K562 (cell line): Measurements from ENCODE around the gene ACADL. TPM values are rescaled to one million over a fixed set of nuclear protein-coding genes. Genes with fewer than 3 reads are reported as not detected.
"Not testable (repeated sequence)": the region's sequence is repeated elsewhere in the genome, so short reads cannot be mapped to it uniquely, and the experiment has no call there.

Experiments used
- ATAC-seq: fragments of 200-7000 bp; cut with Tn5 transposase; 3 replicates; pipeline ENCODE4 v1.9.1; 2020; ENCODE audit warnings: moderate library complexity
- BruUV-seq: library from RNA; stranded (reverse); fragments of 400-500 nt; replicated peaks from 2 replicates; lab custom pipeline; 2021; lab: Mats Ljungman, UMichigan
- CTCF ChIA-PET: fragments of 300-600 bp; formaldehyde crosslinking; extraction: SDS; loops from one replicate; lab custom pipeline; 2021; ENCODE audit warnings: low intra/inter-chr PET ratio; lab: Yijun Ruan, JAX
- POLR2A ChIA-PET: fragments of 300-600, 350-650 bp; sonication (Branson Sonifier 250); formaldehyde crosslinking; extraction: SDS; loops from one replicate; lab custom pipeline; 2021; ENCODE audit warnings: antibody characterized with exemption, inconsistent platforms; lab: Yijun Ruan, JAX
- DNase-seq, 4 experiments: peaks; one replicate each; pipeline versions ENCODE4 v3.0.0 to v3.0.0-alpha.2; 2011 to 2018; ENCODE audit warnings: low spot score in 3 of 4, mixed read lengths in 3 of 4; ENCODE audit errors: extremely low read depth in 1 of 4
- FAIRE-seq: peaks from 2 replicates; lab custom pipeline; 2011; peaks lifted over from hg19 to GRCh38; lab: Jason Lieb, UNC
- H2AFZ ChIP-seq: 2 replicates; pipeline ENCODE4 v1.6.0; 2011; ENCODE audit warnings: low read depth, low read length, control low read depth, inconsistent platforms
- H3K27ac ChIP-seq: fragments of 200-600 bp; 3 replicates; pipeline ENCODE4 v1.8.0; 2011; ENCODE audit warnings: low read depth, mild to moderate bottlenecking, control low read depth, inconsistent platforms, low read length, moderate library complexity, mixed read lengths; ENCODE audit errors: extremely low read depth
- H3K27me3 ChIP-seq, 2 experiments: fragments of 300-600 bp in 1 of 2; 2 replicates in 1 of 2; 3 replicates in 1 of 2; pipeline versions ENCODE4 v1.6.0 to v1.8.0; 2011; ENCODE audit warnings: inconsistent platforms in 2 of 2, low read length in 2 of 2, mild to moderate bottlenecking in 1 of 2, mixed read lengths in 1 of 2, moderate library complexity in 1 of 2; ENCODE audit not compliant: control insufficient read depth in 2 of 2, insufficient read depth in 2 of 2
- H3K36me3 ChIP-seq: fragments of 300-600 bp; 3 replicates; pipeline ENCODE4 v1.8.0; 2011; ENCODE audit warnings: mild to moderate bottlenecking, low read length, inconsistent platforms; ENCODE audit not compliant: control insufficient read depth, insufficient read depth
- H3K4me1 ChIP-seq, 2 experiments: fragments of 200-600 bp in 1 of 2; replicated peaks in 1 of 2; 2 replicates in 1 of 2; 3 replicates in 1 of 2; pipeline versions ENCODE4 v1.5.1 to v1.8.0; 2011; ENCODE audit warnings: inconsistent platforms in 2 of 2, low read length in 2 of 2, mild to moderate bottlenecking in 1 of 2, mixed read lengths in 1 of 2, moderate library complexity in 1 of 2; ENCODE audit not compliant: control insufficient read depth in 2 of 2, insufficient read depth in 2 of 2
- H3K4me2 ChIP-seq: 2 replicates; pipeline ENCODE4 v1.6.1; 2011; ENCODE audit warnings: low read length, control low read depth, inconsistent platforms, mixed read lengths; ENCODE audit not compliant: insufficient read depth
- H3K4me3 ChIP-seq: fragments of 200-600 bp; sonication (generic), shearing (Covaris generic); 2 replicates; pipeline ENCODE4 v1.5.1; 2016; ENCODE audit warnings: control low read depth, inconsistent platforms
- H3K79me2 ChIP-seq: fragments of 200-600 bp; 3 replicates; pipeline ENCODE4 v1.8.0; 2011; ENCODE audit warnings: low read length, inconsistent platforms; ENCODE audit not compliant: control insufficient read depth, insufficient read depth
- H3K9ac ChIP-seq, 2 experiments: 2 replicates each; pipeline versions ENCODE4 v1.6.0 to v1.6.1; 2011; ENCODE audit warnings: low read depth in 2 of 2, low read length in 2 of 2, control low read depth in 1 of 2, inconsistent platforms in 1 of 2, mild to moderate bottlenecking in 1 of 2, mixed read lengths in 1 of 2; ENCODE audit not compliant: insufficient read depth in 1 of 2
- H3K9me1 ChIP-seq: one replicate; pipeline ENCODE4 v1.6.0; 2011; ENCODE audit warnings: inconsistent platforms, mild to moderate bottlenecking, low read length, moderate library complexity; ENCODE audit not compliant: control insufficient read depth, insufficient read depth
- H3K9me3 ChIP-seq: replicated peaks from 2 replicates; pipeline ENCODE4 v1.5.1; 2011; ENCODE audit warnings: low read depth, low read length, inconsistent platforms; ENCODE audit not compliant: control insufficient read depth, insufficient read depth
- H4K20me1 ChIP-seq: replicated peaks from 2 replicates; pipeline ENCODE4 v1.6.1; 2011; ENCODE audit warnings: low read length, inconsistent platforms, mixed read lengths; ENCODE audit not compliant: control insufficient read depth, insufficient read depth
- ADNP ChIP-seq: fragments of 200-800 bp; sonication (Bioruptor generic); IDR thresholded peaks from 2 replicates; pipeline ENCODE4 v1.6.1; 2016; ENCODE audit warnings: missing genetic modification characterization, missing compliant biosample characterization
- ARID2 ChIP-seq: fragments of 450-650 bp; IDR thresholded peaks from 2 replicates; pipeline ENCODE4 v1.6.1; 2017; ENCODE audit warnings: antibody characterized with exemption, mild to moderate bottlenecking
- CAMTA2 ChIP-seq: fragments of 250-450 bp; sonication (Bioruptor Pico); conservative IDR thresholded peaks from 2 replicates; pipeline ENCODE4 v1.5.1; 2022
- KDM2B ChIP-seq: fragments of 250-450 bp; sonication (Bioruptor Pico); IDR thresholded peaks from 2 replicates; pipeline ENCODE4 v1.8.0; 2021; ENCODE audit warnings: mild to moderate bottlenecking, moderate library complexity
- POLR2AphosphoS5 ChIP-seq: IDR thresholded peaks from 2 replicates; pipeline ENCODE4 v1.6.1; 2011; ENCODE audit warnings: mild to moderate bottlenecking, low read depth, low read length, moderate library complexity; ENCODE audit not compliant: control insufficient read depth, insufficient read depth
- PPARD ChIP-seq: fragments of 250-450 bp; sonication (Bioruptor Pico); IDR thresholded peaks from 2 replicates; pipeline ENCODE4 v1.8.0; 2022; ENCODE audit warnings: inconsistent platforms, mild to moderate bottlenecking, moderate library complexity
- RUNX1 ChIP-seq: sonication (generic); IDR thresholded peaks from 2 replicates; pipeline ENCODE4 v1.6.1; 2016; ENCODE audit warnings: antibody characterized with exemption, low read depth
- ZNF253 ChIP-seq: fragments of 250-450 bp; sonication (Bioruptor Pico); conservative IDR thresholded peaks from 2 replicates; pipeline ENCODE4 v1.6.1; 2021; ENCODE audit warnings: mild to moderate bottlenecking
- ZNF785 ChIP-seq: fragments of 250-450 bp; sonication (Bioruptor Pico); IDR thresholded peaks from 2 replicates; pipeline ENCODE4 v1.4.0; 2020; ENCODE audit warnings: mild to moderate bottlenecking
- WGBS: fragments of 100-300 bp; shearing (Covaris generic); methylation state at CpG from one replicate; pipeline ENCODE4 v1.1.6; 2016; ENCODE audit warnings: low coverage, mixed read lengths; ENCODE audit not compliant: insufficient coverage; ENCODE audit errors: missing lambda C conversion rate; 5-methylcytosine and 5-hydroxymethylcytosine counted together
- in situ Hi-C: fragments of 300-500 bp; cut with MboI; formaldehyde crosslinking; loops from 4 replicates; pipeline ENCODE4 v1.15.0; 2018; ENCODE audit warnings: inconsistent platforms, mixed read lengths
- intact Hi-C: fragments of 100-400 bp; cut with micrococcal nuclease; formaldehyde crosslinking; loops from 2 replicates; pipeline ENCODE4 v1.14.2; 2022
- polyA plus RNA-seq, 8 experiments: library from polyadenylated mRNA; depleted of rRNA in 4 of 8; stranded (reverse) in 5 of 8; unstranded in 3 of 8; fragments of >200 nt; fragmentation: Nextera tagmentation in 2 of 8; fragmentation: Illumina TruSeq in 1 of 8; extraction: Ambion mirVana in 2 of 8; extraction: Trizol in 1 of 8; gene quantifications; 2 replicates each; pipeline versions ENCODE4 v1.2.1 to v1.2.3, GENCODE V29; 2011 to 2014; ENCODE audit warnings: inconsistent platforms in 1 of 8, missing spikeins in 1 of 8
- total RNA-seq, 7 experiments: library from RNA; depleted of rRNA in 6 of 7; stranded (reverse); fragments of >200 nt in 6 of 7; fragmentation: Illumina TruSeq in 2 of 7; extraction: Trizol in 2 of 7; gene quantifications; 2 replicates each; pipeline versions ENCODE4 v1.2.1 to v1.2.3, GENCODE V29; 2011 to 2021; ENCODE audit warnings: low replicate concordance in 1 of 7

ACADL gene
- total and polyA plus RNA-seq, 9 of the 15 experiments (the other 6 are each of a cell fraction or from before 2014, with no cell fraction given) = 0.07 TPM; not detected in 8

DNA sequence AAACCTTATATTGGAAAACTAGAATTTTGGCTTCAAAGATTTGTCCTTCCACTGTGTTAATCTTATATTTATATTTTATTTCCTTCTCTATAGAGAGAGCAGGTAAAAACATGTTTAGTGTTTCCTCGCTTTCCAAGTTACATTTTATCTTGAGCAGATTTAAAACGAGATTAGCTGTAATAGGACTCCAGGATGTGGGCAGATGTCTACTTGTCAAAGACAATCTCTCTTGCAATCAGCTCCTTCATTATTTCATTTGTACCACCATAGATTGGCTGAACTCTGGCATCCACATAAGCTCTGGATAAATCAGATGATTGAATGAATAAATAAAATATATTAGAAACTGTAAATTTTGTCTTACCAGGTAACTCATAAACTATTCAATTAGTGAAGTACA lies 36.5 kb downstream of the ACADL start:
- H3K9me1 ChIP-seq = no peaks in the 10 kb centered on the region
- intact Hi-C loops = no loop called here
- H3K4me3 ChIP-seq = no peak overlapping the region
- ChIA-PET POLR2A (no interaction called here), CTCF (no interaction called here)
- no TSS peak for BruUV-seq
- no peak overlapping the region for H2AFZ ChIP-seq
- in situ Hi-C loops = loop anchor here (25.0 kb wide), 1 partner anchor 1801 kb away; no protein-coding TSS in a partner anchor
- ATAC-seq (no peak), DNase-seq (no peak)
- no peaks in the 10 kb centered on the region for H3K9me3 ChIP-seq
- no peaks in the 10 kb centered on the region for H3K36me3 ChIP-seq
- H3K79me2 ChIP-seq = no peaks in the 10 kb centered on the region
- H3K9ac ChIP-seq = no peak overlapping the region
- TF ChIP-seq PPARD (CRISPR knock-in tag) (no peak), ZNF785 (CRISPR knock-in tag) (no peak), POLR2AphosphoS5 (no peak)
- TF ChIP-seq, all 486 proteins: peak for 0
- H3K27me3 ChIP-seq = no peaks in the 10 kb centered on the region
- FAIRE-seq = no peak
- 11% methylated on average over 2 of the region's 2 CpGs for WGBS
- H4K20me1 ChIP-seq = no peaks in the 10 kb centered on the region
- no peaks in the 10 kb centered on the region for H3K4me1 ChIP-seq
- no peak overlapping the region for H3K27ac ChIP-seq
- no peak overlapping the region for H3K4me2 ChIP-seq

GRCh38 chr2:210188190-210188589 lies 37.1 kb downstream of the ACADL start:
- no peak for FAIRE-seq
- POLR2A ChIA-PET = no interaction called here
- Histone ChIP-seq H3K9ac (no peak overlapping the region), H3K4me1 (no peaks in the 10 kb centered on the region), H3K9me1 (no peaks in the 10 kb centered on the region), H3K9me3 (no peaks in the 10 kb centered on the region), H2AFZ (no peak overlapping the region), H4K20me1 (no peaks in the 10 kb centered on the region), H3K27me3 (no peaks in the 10 kb centered on the region), H3K36me3 (no peaks in the 10 kb centered on the region), H3K79me2 (no peaks in the 10 kb centered on the region), H3K4me3 (no peak overlapping the region), H3K27ac (no peak overlapping the region), H3K4me2 (no peak overlapping the region)
- BruUV-seq = no TSS peak
- WGBS = 2% methylated on average over 3 of the region's 3 CpGs
- no peak for ATAC-seq
- CTCF ChIA-PET = no interaction called here
- intact Hi-C loops (no loop called here), in situ Hi-C loops (loop anchor here (25.0 kb wide), 1 partner anchor 1801 kb away; no protein-coding TSS in a partner anchor)
- DNase-seq = no peak
- TF ChIP-seq ZNF253 (no peak), ARID2 (no peak), CAMTA2 (no peak), ADNP (tag) (no peak), KDM2B (CRISPR knock-in tag) (no peak), RUNX1 (no peak)

- POLR2A ChIA-PET, DNase-seq, H3K9ac ChIP-seq, H2AFZ ChIP-seq, H3K36me3 ChIP-seq, FAIRE-seq, intact Hi-C loops, ATAC-seq, H3K4me1 ChIP-seq, BruUV-seq, CTCF ChIA-PET, H3K4me3 ChIP-seq, H4K20me1 ChIP-seq, H3K79me2 ChIP-seq, H3K4me2 ChIP-seq, H3K9me1 ChIP-seq, H3K27ac ChIP-seq, H3K27me3 ChIP-seq, H3K9me3 ChIP-seq: not testable (repeated sequence)
- WGBS = 0% methylated on average over 1 of the region's 1 CpG
- in situ Hi-C loops = loop anchor here (25.0 kb wide), 1 partner anchor 1797 kb away; no protein-coding TSS in a partner anchor
These were observed 41.3 kb downstream of the ACADL start for GRCh38 chr2:210183936-210184335.
